Lower leg skin (tissue), 3 donors: ENCODE measurements around the gene DHRS1.

Source experiments
- POLR2A ChIP-seq, 2 donors: fragments of 450-650 bp; IDR thresholded peaks; one replicate each; pipeline ENCODE4 v1.6.1; 2016 to 2017; ENCODE audit warnings: antibody characterized with exemption in 2 of 2, mild to moderate bottlenecking in 1 of 2, moderate library complexity in 1 of 2
- TF ChIP-seq, protein P1 (sequence below), 3 donors: fragments of 450-650 bp; IDR thresholded peaks; one replicate each; pipeline ENCODE4 v1.5.1; 2016; ENCODE audit warnings: antibody characterized with exemption in 3 of 3, mild to moderate bottlenecking in 3 of 3, moderate library complexity in 2 of 3

- TF ChIP-seq, protein P1, sequence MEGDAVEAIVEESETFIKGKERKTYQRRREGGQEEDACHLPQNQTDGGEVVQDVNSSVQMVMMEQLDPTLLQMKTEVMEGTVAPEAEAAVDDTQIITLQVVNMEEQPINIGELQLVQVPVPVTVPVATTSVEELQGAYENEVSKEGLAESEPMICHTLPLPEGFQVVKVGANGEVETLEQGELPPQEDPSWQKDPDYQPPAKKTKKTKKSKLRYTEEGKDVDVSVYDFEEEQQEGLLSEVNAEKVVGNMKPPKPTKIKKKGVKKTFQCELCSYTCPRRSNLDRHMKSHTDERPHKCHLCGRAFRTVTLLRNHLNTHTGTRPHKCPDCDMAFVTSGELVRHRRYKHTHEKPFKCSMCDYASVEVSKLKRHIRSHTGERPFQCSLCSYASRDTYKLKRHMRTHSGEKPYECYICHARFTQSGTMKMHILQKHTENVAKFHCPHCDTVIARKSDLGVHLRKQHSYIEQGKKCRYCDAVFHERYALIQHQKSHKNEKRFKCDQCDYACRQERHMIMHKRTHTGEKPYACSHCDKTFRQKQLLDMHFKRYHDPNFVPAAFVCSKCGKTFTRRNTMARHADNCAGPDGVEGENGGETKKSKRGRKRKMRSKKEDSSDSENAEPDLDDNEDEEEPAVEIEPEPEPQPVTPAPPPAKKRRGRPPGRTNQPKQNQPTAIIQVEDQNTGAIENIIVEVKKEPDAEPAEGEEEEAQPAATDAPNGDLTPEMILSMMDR (IDR thresholded peaks at IDR 0.05) = no peak
- no peak for TF ChIP-seq POLR2A (IDR thresholded peaks at IDR 0.05)
Observed at GRCh38 chr14:24322672-24323071, 23.1 kb upstream of the DHRS1 start.
